Measurements from ENCODE around the gene SUMO3.
A peak's percentile ranks its signal among the peaks of the same experiment; 100 is the strongest.

GRCh38 chr21:44817914-44818639 lies at the start of gene SUMO3:
- TF ChIP-seq, protein P1, sequence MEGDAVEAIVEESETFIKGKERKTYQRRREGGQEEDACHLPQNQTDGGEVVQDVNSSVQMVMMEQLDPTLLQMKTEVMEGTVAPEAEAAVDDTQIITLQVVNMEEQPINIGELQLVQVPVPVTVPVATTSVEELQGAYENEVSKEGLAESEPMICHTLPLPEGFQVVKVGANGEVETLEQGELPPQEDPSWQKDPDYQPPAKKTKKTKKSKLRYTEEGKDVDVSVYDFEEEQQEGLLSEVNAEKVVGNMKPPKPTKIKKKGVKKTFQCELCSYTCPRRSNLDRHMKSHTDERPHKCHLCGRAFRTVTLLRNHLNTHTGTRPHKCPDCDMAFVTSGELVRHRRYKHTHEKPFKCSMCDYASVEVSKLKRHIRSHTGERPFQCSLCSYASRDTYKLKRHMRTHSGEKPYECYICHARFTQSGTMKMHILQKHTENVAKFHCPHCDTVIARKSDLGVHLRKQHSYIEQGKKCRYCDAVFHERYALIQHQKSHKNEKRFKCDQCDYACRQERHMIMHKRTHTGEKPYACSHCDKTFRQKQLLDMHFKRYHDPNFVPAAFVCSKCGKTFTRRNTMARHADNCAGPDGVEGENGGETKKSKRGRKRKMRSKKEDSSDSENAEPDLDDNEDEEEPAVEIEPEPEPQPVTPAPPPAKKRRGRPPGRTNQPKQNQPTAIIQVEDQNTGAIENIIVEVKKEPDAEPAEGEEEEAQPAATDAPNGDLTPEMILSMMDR (IDR thresholded peaks at IDR 0.05; ENCODE audit: low read length), result 0 out of 2 replicates have a peak, but pooled peaks have one; percentile 5
- TF ChIP-seq EZH2phosphoT487 (IDR thresholded peaks at IDR 0.05; ENCODE audit: low read length), result no peak

Data from MM.1S (cell line).